Lung (tissue), 12 donors: ENCODE data around the gene BCL2L13. TPM values are rescaled to one million over a fixed set of nuclear protein-coding genes. Genes with fewer than 3 reads are reported as not detected.

Experiments
- ATAC-seq: fragments of 200-7000 bp; cut with Tn5 transposase; one replicate; pipeline ENCODE4 v1.9.1; 2020; ENCODE audit warnings: moderate number of reproducible peaks; ENCODE audit not compliant: insufficient read depth, low FRiP score
- DNase-seq, 3 donors: peaks; one replicate each; pipeline ENCODE4 v3.0.0-alpha.2; 2013 to 2017
- H3K27ac ChIP-seq, 2 donors: one replicate each; pipeline ENCODE4 v1.5.1; 2013; ENCODE audit warnings: mild to moderate bottlenecking in 2 of 2, moderate library complexity in 2 of 2, control low read depth in 1 of 2, inconsistent platforms in 1 of 2, low read depth in 1 of 2, low read length in 1 of 2
- H3K27me3 ChIP-seq, 3 donors: one replicate each; pipeline ENCODE4 v1.5.1; 2013; ENCODE audit warnings: low read length in 2 of 3; ENCODE audit not compliant: control insufficient read depth in 3 of 3, insufficient read depth in 3 of 3
- H3K36me3 ChIP-seq, 4 donors: one replicate each; pipeline ENCODE4 v1.5.1; 2013; ENCODE audit warnings: low read length in 4 of 4, mild to moderate bottlenecking in 1 of 4, moderate library complexity in 1 of 4; ENCODE audit not compliant: control insufficient read depth in 4 of 4, insufficient read depth in 4 of 4
- H3K4me1 ChIP-seq, 5 donors: one replicate each; pipeline ENCODE4 v1.5.1; 2013; ENCODE audit warnings: low read length in 5 of 5, mild to moderate bottlenecking in 2 of 5, moderate library complexity in 1 of 5; ENCODE audit not compliant: control insufficient read depth in 5 of 5, insufficient read depth in 5 of 5
- H3K4me3 ChIP-seq: one replicate; pipeline ENCODE4 v1.5.1; 2013; ENCODE audit warnings: mild to moderate bottlenecking, control low read depth, moderate library complexity
- H3K9ac ChIP-seq, 2 donors: one replicate each; pipeline ENCODE4 v1.5.1; 2013; ENCODE audit warnings: low read length in 2 of 2, control low read depth in 1 of 2; ENCODE audit not compliant: insufficient read depth in 1 of 2
- H3K9me3 ChIP-seq, 4 donors: one replicate each; pipeline ENCODE4 v1.5.1; 2013; ENCODE audit warnings: low read length in 3 of 4, mild to moderate bottlenecking in 1 of 4, moderate library complexity in 1 of 4; ENCODE audit not compliant: control insufficient read depth in 4 of 4, insufficient read depth in 3 of 4
- WGBS, 2 donors: extraction: QIAGEN DNeasy Blood & Tissue Kit; methylation state at CpG; one replicate each; pipeline ENCODE4 v1.1.7; 2013; 5-methylcytosine and 5-hydroxymethylcytosine counted together
- polyA plus RNA-seq, 2 donors: library from polyadenylated mRNA; stranded (reverse); fragments of 200-250 nt; gene quantifications; one replicate each; pipeline ENCODE4 v1.2.1, GENCODE V29; 2013
- total RNA-seq, 2 donors: library from RNA; depleted of rRNA in 1 of 2; stranded (reverse); fragments of >200 nt in 1 of 2; gene quantifications; one replicate each; pipeline ENCODE4 v1.2.1, GENCODE V29; 2014 to 2021
- TF ChIP-seq, protein P1 (sequence below): IDR thresholded peaks from 2 replicates; pipeline ENCODE4 v1.5.1; 2012; ENCODE audit warnings: mild to moderate bottlenecking; ENCODE audit errors: control extremely low read depth, extremely low read depth
- donor health status: control.
- donor health status: control.
- donor health status: Bipolar disorder and iron deficiency.
- donor health status: healthy.
- donor health status: DM: yes; HTN: yes; CAD: no.

Gene BCL2L13
- total and polyA plus RNA-seq, 4 donors: 21.4 to 52.4 (median 33.8) TPM

DNA sequence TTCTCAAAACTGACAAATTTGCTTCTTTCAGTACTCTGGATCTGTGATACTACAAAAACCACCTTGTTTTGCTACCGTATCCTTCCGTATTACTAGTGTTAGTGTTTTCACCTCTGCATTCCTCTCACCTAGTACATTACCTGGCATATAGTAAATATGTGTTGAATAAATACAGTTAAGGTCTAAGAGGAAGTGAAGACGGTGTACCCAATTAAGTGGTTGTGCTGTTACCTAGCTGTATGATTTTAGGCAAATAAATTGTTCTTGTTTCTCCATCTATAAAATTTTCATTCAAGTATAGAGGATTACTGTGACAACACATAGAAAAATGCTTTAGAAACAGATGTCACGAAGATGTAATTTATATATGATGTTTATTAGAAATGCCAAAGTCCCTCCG, 8.9 kb downstream of the BCL2L13 start:
- TF ChIP-seq, protein P1, sequence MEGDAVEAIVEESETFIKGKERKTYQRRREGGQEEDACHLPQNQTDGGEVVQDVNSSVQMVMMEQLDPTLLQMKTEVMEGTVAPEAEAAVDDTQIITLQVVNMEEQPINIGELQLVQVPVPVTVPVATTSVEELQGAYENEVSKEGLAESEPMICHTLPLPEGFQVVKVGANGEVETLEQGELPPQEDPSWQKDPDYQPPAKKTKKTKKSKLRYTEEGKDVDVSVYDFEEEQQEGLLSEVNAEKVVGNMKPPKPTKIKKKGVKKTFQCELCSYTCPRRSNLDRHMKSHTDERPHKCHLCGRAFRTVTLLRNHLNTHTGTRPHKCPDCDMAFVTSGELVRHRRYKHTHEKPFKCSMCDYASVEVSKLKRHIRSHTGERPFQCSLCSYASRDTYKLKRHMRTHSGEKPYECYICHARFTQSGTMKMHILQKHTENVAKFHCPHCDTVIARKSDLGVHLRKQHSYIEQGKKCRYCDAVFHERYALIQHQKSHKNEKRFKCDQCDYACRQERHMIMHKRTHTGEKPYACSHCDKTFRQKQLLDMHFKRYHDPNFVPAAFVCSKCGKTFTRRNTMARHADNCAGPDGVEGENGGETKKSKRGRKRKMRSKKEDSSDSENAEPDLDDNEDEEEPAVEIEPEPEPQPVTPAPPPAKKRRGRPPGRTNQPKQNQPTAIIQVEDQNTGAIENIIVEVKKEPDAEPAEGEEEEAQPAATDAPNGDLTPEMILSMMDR: no peak

DNA sequence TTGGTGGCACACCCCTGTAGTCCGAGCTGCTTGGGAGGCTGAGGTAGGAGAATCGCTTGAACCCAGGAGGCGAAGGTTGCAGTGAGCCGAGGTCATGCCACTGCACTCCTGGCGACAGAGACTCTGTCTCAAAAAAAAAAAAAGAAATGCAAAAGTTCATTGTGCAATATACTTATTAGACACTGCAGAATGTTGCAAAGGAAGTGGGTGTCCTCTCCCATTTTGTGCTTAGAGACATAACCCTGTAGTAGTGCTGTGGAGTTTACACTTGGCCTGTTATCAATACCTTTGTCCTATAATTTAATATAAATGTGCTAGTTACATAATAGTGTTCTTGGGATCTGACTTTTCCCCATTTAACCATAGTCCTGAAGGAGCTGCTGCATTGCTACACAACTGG, 9.4 kb downstream of the BCL2L13 start:
- WGBS, 2 donors: 54 to 76% methylated on average over 5 of the region's 5 CpGs
- no peak for ATAC-seq
- H3K9me3 ChIP-seq: no peaks in the 10 kb centered on the region
- TF ChIP-seq, protein P1: no peak
- DNase-seq: no peak
- H3K4me1 ChIP-seq: no peaks in the 10 kb centered on the region
- H3K4me3 ChIP-seq: no peak overlapping the region
- no peaks in the 10 kb centered on the region for H3K27me3 ChIP-seq
- no peak overlapping the region for H3K27ac ChIP-seq
- H3K9ac ChIP-seq: no peak overlapping the region
- no peaks in the 10 kb centered on the region for H3K36me3 ChIP-seq

More for the DNA sequence above, 8.9 kb downstream of the BCL2L13 start:
- 75 to 89% methylated on average over 5 of the region's 5 CpGs for WGBS, 2 donors
- Histone ChIP-seq H3K4me3 (no peak overlapping the region), H3K27ac (no peak overlapping the region), H3K9ac (no peak overlapping the region), H3K27me3 (no peaks in the 10 kb centered on the region), H3K9me3 (no peaks in the 10 kb centered on the region), H3K36me3 (no peaks in the 10 kb centered on the region), H3K4me1 (no peaks in the 10 kb centered on the region)
- ATAC-seq: no peak
- DNase-seq: no peak

DNA sequence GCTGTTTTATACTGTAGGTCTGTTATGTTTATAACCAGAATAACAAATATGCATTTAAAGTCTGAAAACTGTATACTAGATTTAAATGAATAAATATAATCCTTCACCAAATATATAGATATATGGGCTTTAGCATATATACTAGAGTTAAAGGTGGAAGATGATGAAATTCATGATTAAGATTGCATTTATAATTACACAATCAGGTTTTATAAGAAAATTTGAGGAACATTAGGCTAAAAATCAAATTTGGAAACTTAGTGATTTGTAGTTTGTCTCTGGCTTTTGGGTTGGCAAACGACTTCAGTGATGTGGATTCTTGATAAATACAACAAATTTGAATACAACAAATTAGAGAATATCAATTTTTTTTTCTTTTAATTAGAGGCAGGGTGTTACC, 10.0 kb downstream of the BCL2L13 start:
- Histone ChIP-seq H3K4me1 (no peaks in the 10 kb centered on the region), H3K27ac (no peak overlapping the region), H3K4me3 (no peak overlapping the region), H3K27me3 (no peaks in the 10 kb centered on the region), H3K9ac (no peak overlapping the region), H3K36me3 (no peaks in the 10 kb centered on the region), H3K9me3 (no peaks in the 10 kb centered on the region)
- no peak for DNase-seq
- no peak for ATAC-seq
- TF ChIP-seq, protein P1: no peak
- 43 to 66% methylated on average over 1 of the region's 1 CpG for WGBS, 2 donors

DNA sequence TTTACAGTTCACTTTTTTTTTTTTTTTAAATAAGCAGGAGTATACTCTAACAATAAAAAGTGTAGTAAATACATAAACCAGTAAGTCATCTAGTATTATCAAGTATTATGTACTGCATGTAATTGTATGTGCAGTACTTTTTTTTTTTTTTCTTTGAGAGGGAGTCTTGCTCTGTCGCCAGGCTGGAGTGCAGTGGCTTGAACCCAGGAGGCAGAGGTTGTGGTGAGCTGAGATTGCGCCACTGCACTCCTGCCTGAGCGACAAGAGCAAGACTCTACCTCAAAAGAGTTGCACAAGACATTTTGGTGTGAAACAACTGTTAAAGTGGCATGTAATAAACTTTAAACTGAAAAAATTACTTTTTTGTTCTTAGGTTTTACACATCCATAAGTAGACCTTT, 16.7 kb downstream of the BCL2L13 start:
- TF ChIP-seq, protein P1: no peak
- WGBS, 2 donors: 27 to 53% methylated on average over 3 of the region's 3 CpGs
- DNase-seq: no peak
- Histone ChIP-seq H3K9ac (no peak overlapping the region), H3K27me3 (no peaks in the 10 kb centered on the region), H3K4me1 (no peaks in the 10 kb centered on the region), H3K9me3 (no peaks in the 10 kb centered on the region), H3K36me3 (peaks cover 0 to 10% (median 9%) of the 10 kb centered on the region in 4 donors), H3K4me3 (no peak overlapping the region), H3K27ac (no peak overlapping the region)
- ATAC-seq: no peak
